CD4-positive, alpha-beta T cell (primary cell): ENCODE measurements around the gene ACACA. TPM values are rescaled to one million over a fixed set of nuclear protein-coding genes. Genes with fewer than 3 reads are reported as not detected.

ENCODE experiments used
- ATAC-seq: fragments of 200-7000 bp; cut with Tn5 transposase; one replicate; pipeline ENCODE4 v1.10.0; 2022; ENCODE audit warnings: mild to moderate bottlenecking; ENCODE audit not compliant: poor library complexity
- CTCF ChIA-PET: fragments of 350-600 bp; sonication (Branson Sonifier 250); formaldehyde crosslinking; loops from one replicate; lab custom pipeline; 2021; ENCODE audit warnings: antibody characterized with exemption, inconsistent platforms; lab: Charles Lee
- POLR2A ChIA-PET: fragments of 350-600 bp; sonication (Branson Sonifier 250); formaldehyde crosslinking; loops from one replicate; lab custom pipeline; 2021; ENCODE audit warnings: antibody characterized with exemption, inconsistent platforms; lab: Charles Lee
- DNase-seq, 14 experiments: peaks; one replicate each; pipeline ENCODE4 v3.0.0-alpha.2; 2013 to 2020; ENCODE audit warnings: mixed read lengths in 2 of 14
- H3K27ac ChIP-seq, 2 donors: one replicate each; pipeline versions ENCODE4 v1.5.1 to v1.7.0; 2013; ENCODE audit warnings: low read length in 2 of 2, low read depth in 1 of 2, mild to moderate bottlenecking in 1 of 2
- H3K27me3 ChIP-seq, 2 experiments: 1 replicate in 1 of 2; 2 replicates in 1 of 2; pipeline versions ENCODE4 v1.6.1 to v1.7.0; 2013; ENCODE audit warnings: low read length in 2 of 2, control low read depth in 1 of 2, mild to moderate bottlenecking in 1 of 2, moderate library complexity in 1 of 2; ENCODE audit not compliant: insufficient read depth in 2 of 2, control insufficient read depth in 1 of 2
- H3K36me3 ChIP-seq: one replicate; pipeline ENCODE4 v1.6.1; 2013; ENCODE audit warnings: low read length, control low read depth; ENCODE audit not compliant: insufficient read depth
- H3K4me1 ChIP-seq: one replicate; pipeline ENCODE4 v1.6.1; 2013; ENCODE audit warnings: low read length, control low read depth; ENCODE audit not compliant: insufficient read depth
- H3K4me3 ChIP-seq: one replicate; pipeline ENCODE4 v1.5.1; 2013; ENCODE audit warnings: mild to moderate bottlenecking, low read length, moderate library complexity
- H3K9me3 ChIP-seq, 2 experiments: 1 replicate in 1 of 2; 2 replicates in 1 of 2; pipeline versions ENCODE4 v1.6.1 to v1.7.0; 2013; ENCODE audit warnings: low read length in 2 of 2, mild to moderate bottlenecking in 2 of 2, control low read depth in 1 of 2, moderate library complexity in 1 of 2; ENCODE audit not compliant: control insufficient read depth in 1 of 2, insufficient read depth in 1 of 2
- H3K27ac Mint-ChIP-seq: one replicate; pipeline ENCODE4 v1.8.0; 2020; ENCODE audit warnings: mixed read lengths
- H3K27me3 Mint-ChIP-seq: one replicate; pipeline ENCODE4 v1.8.0; 2021; ENCODE audit warnings: mixed read lengths
- H3K36me3 Mint-ChIP-seq: one replicate; pipeline ENCODE4 v1.8.0; 2021; ENCODE audit warnings: low read depth, mixed read lengths
- H3K4me1 Mint-ChIP-seq: one replicate; pipeline ENCODE4 v1.8.0; 2021; ENCODE audit warnings: low read depth, mixed read lengths
- H3K4me3 Mint-ChIP-seq: one replicate; pipeline ENCODE4 v1.8.0; 2020; ENCODE audit warnings: mild to moderate bottlenecking, mixed read lengths
- H3K9me3 Mint-ChIP-seq: one replicate; pipeline ENCODE4 v1.8.0; 2020; ENCODE audit warnings: mixed read lengths
- CTCF ChIP-seq: fragments of 200-600 bp; IDR thresholded peaks from one replicate; pipeline ENCODE4 v1.8.0; 2022; ENCODE audit warnings: antibody characterized with exemption, mild to moderate bottlenecking
- intact Hi-C, 2 experiments: fragments of 100-400 bp; cut with DNase I in 1 of 2; cut with micrococcal nuclease in 1 of 2; formaldehyde crosslinking; loops; one replicate each; pipeline versions ENCODE4 v1.15.1 to v1.9.0; 2023 to 2025; cut with DNase I, micrococcal nuclease
- total RNA-seq, 174 experiments: library from RNA in 2 of 174; stranded (reverse) in 2 of 174; gene quantifications; one replicate each; pipeline ENCODE4 v1.2.3 and lab custom pipeline; 2021 to 2026

Gene ACACA
- total RNA-seq, 2 experiments from 2014 or later: 26.0 to 28.9 TPM

DNA sequence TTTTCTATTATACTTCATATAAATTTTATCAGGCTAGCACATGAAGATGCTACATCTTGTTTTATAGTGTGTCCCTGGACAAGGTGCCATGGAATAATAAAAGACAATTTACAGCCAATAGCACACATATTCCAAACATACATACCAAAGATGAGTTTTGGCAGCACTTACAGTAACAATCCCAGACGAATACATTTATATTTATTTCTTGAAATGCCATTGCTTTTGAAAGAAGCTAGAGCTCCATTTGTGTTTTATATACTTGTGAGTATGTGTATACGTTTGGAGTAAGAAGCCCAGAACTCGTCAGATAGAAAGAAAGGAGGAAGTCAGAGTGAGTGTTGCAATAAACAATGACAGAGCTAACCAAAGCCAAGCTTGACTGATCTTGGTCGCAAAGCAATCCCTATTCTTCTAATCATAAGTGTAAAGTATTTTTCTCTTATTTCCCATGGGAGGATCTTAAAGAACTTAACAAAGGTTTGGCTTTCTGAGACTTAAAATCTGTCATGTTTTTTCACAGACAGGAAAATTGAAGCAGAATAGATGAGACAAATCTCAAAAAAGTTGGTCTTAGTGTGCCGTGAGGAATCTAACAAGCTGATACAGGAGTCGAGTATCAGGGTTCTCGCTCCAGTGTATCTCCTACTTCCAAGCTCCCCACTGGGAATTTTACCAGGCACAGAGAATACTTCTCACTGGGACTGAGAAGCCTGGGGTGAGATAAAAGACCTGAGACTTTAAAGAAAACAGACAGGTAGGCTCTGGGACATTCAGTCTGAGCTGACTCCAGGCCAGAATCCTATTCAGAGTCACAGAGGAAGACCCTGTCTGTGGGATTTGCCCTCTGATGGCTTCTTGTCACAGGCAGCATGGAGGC lies 282.5 kb downstream of the ACACA start:
- ATAC-seq: no peak
- Histone ChIP-seq H3K4me3 (no peak overlapping the region), H3K36me3 (peaks cover 13% of the 10 kb centered on the region), H3K9me3 (no peaks in the 10 kb centered on the region), H3K27me3 (no peaks in the 10 kb centered on the region), H3K27ac (no peak overlapping the region), H3K4me1 (no peaks in the 10 kb centered on the region)
- peak in 1 of 14 experiments; percentile 23 for DNase-seq
- ChIA-PET POLR2A (interaction anchor here (0.6 to 0.7 kb wide), 2 partner anchors 33 to 618 kb away, joined by 3 read pairs; no protein-coding TSS in a partner anchor), CTCF (no interaction called here)
- Mint-ChIP-seq H3K9me3 (no peaks in the 10 kb centered on the region), H3K27me3 (no peaks in the 10 kb centered on the region), H3K4me3 (no peak overlapping the region), H3K4me1 (no peaks in the 10 kb centered on the region), H3K36me3 (peaks cover 81% of the 10 kb centered on the region), H3K27ac (no peak overlapping the region)
- intact Hi-C loops: no loop called here
- no peak for TF ChIP-seq CTCF

- no peak for TF ChIP-seq CTCF
- no peaks in the 10 kb centered on the region for H3K9me3 Mint-ChIP-seq
- H3K27me3 Mint-ChIP-seq: no peaks in the 10 kb centered on the region
- H3K27ac Mint-ChIP-seq: no peak overlapping the region
- Histone ChIP-seq H3K27ac (no peak overlapping the region), H3K27me3 (no peaks in the 10 kb centered on the region), H3K4me1 (no peaks in the 10 kb centered on the region), H3K9me3 (no peaks in the 10 kb centered on the region), H3K36me3 (peaks cover 12% of the 10 kb centered on the region), H3K4me3 (no peak overlapping the region)
- POLR2A ChIA-PET: no interaction called here
- CTCF ChIA-PET: no interaction called here
- no peak for DNase-seq
- no peak overlapping the region for H3K4me3 Mint-ChIP-seq
- intact Hi-C loops: no loop called here
- ATAC-seq: no peak
- no peaks in the 10 kb centered on the region for H3K4me1 Mint-ChIP-seq
- H3K36me3 Mint-ChIP-seq: peaks cover 73% of the 10 kb centered on the region
These were observed 283.2 kb downstream of the ACACA start for GRCh38 chr17:37123386-37123785.

GRCh38 chr17:37121616-37122015 lies 285.0 kb downstream of the ACACA start:
- POLR2A ChIA-PET: no interaction called here
- Histone ChIP-seq H3K27ac (no peak overlapping the region), H3K27me3 (no peaks in the 10 kb centered on the region), H3K9me3 (no peaks in the 10 kb centered on the region), H3K4me3 (no peak overlapping the region), H3K36me3 (peaks cover 9% of the 10 kb centered on the region), H3K4me1 (no peaks in the 10 kb centered on the region)
- H3K27ac Mint-ChIP-seq: no peak overlapping the region
- intact Hi-C loops: no loop called here
- ATAC-seq (no peak), DNase-seq (no peak)
- CTCF ChIA-PET: no interaction called here
- H3K9me3 Mint-ChIP-seq: no peaks in the 10 kb centered on the region
- no peaks in the 10 kb centered on the region for H3K27me3 Mint-ChIP-seq
- H3K4me3 Mint-ChIP-seq: no peak overlapping the region
- no peak for TF ChIP-seq CTCF
- no peaks in the 10 kb centered on the region for H3K4me1 Mint-ChIP-seq
- peaks cover 62% of the 10 kb centered on the region for H3K36me3 Mint-ChIP-seq
